Stimulated activated memory B cell treated with anti-CD40 and anti-IgM and Interleukin-4, amounts not matched to agents 10 μg/mL and 1 μg/mL and 100 μg/mL, for 72 hours (primary cell): ENCODE measurements around the gene MRPL9.
"Not testable (repeated sequence)": the region's sequence is repeated elsewhere in the genome, so short reads cannot be mapped to it uniquely, and the experiment has no call there.

Experiments used
- ATAC-seq: fragments of 150-1000 bp; cut with Tn5 transposase; 2 replicates; pipeline ENCODE4 v1.10.0; 2021
- H3K27ac Mint-ChIP-seq: one replicate; pipeline ENCODE4 v1.8.0; 2022; ENCODE audit warnings: mild to moderate bottlenecking, mixed read lengths
- H3K27me3 Mint-ChIP-seq: one replicate; pipeline ENCODE4 v1.8.0; 2022; ENCODE audit warnings: mixed read lengths
- H3K36me3 Mint-ChIP-seq: one replicate; pipeline ENCODE4 v1.8.0; 2022; ENCODE audit warnings: mixed read lengths
- H3K4me1 Mint-ChIP-seq: one replicate; pipeline ENCODE4 v1.8.0; 2022; ENCODE audit warnings: mixed read lengths
- H3K4me3 Mint-ChIP-seq: one replicate; pipeline ENCODE4 v1.8.0; 2022; ENCODE audit warnings: mild to moderate bottlenecking, moderate library complexity, mixed read lengths
- H3K9me3 Mint-ChIP-seq: one replicate; pipeline ENCODE4 v1.8.0; 2022; ENCODE audit warnings: mixed read lengths

The MRPL9 gene

GRCh38 chr1:151799179-151800022 lies 36.1 kb upstream of the MRPL9 start:
- H3K36me3 Mint-ChIP-seq, result peaks cover 10% of the 10 kb centered on the region
- H3K27ac Mint-ChIP-seq, result no peak overlapping the region
- peaks cover 13% of the 10 kb centered on the region for H3K4me1 Mint-ChIP-seq
- ATAC-seq, result no peak
- peaks cover 18% of the 10 kb centered on the region for H3K27me3 Mint-ChIP-seq
- H3K9me3 Mint-ChIP-seq, result no peaks in the 10 kb centered on the region
- H3K4me3 Mint-ChIP-seq, result no peak overlapping the region

- Mint-ChIP-seq H3K4me1 (peaks cover 5% of the 10 kb centered on the region), H3K27ac (no peak overlapping the region), H3K4me3 (no peak overlapping the region), H3K27me3 (peaks cover 18% of the 10 kb centered on the region), H3K9me3 (no peaks in the 10 kb centered on the region), H3K36me3 (peaks cover 10% of the 10 kb centered on the region)
- no peak for ATAC-seq
Observed at GRCh38 chr1:151798571-151798970, 35.3 kb upstream of the MRPL9 start.

GRCh38 chr1:151790940-151791651 lies 27.8 kb upstream of the MRPL9 start:
- no peaks in the 10 kb centered on the region for H3K27me3 Mint-ChIP-seq
- H3K4me1 Mint-ChIP-seq, result peaks cover 18% of the 10 kb centered on the region
- H3K4me3 Mint-ChIP-seq, result peak overlapping the region; percentile 94
- H3K27ac Mint-ChIP-seq, result peak overlapping the region; percentile 86
- no peaks in the 10 kb centered on the region for H3K9me3 Mint-ChIP-seq
- ATAC-seq, result peak; percentile 5
- no peaks in the 10 kb centered on the region for H3K36me3 Mint-ChIP-seq

- Mint-ChIP-seq H3K9me3 (no peaks in the 10 kb centered on the region), H3K27me3 (no peaks in the 10 kb centered on the region), H3K27ac (peak within 1 kb of the TSS; percentile 86), H3K36me3 (no peaks in the 10 kb centered on the region), H3K4me3 (peak within 1 kb of the TSS; percentile 94), H3K4me1 (peaks cover 18% of the 10 kb centered on the region)
- ATAC-seq, result peak; percentile 99
Observed at GRCh38 chr1:151790071-151790939, 27.0 kb upstream of the MRPL9 start, which contains the start of gene TDRKH. Gene TDRKH (minus strand): TSS chr1:151790500. CDS start chr1:151783022, 7,478 bp downstream.

GRCh38 chr1:151787689-151788088 lies 24.4 kb upstream of the MRPL9 start:
- Mint-ChIP-seq H3K4me3 (no peak overlapping the region), H3K9me3 (no peaks in the 10 kb centered on the region), H3K4me1 (peaks cover 18% of the 10 kb centered on the region), H3K36me3 (no peaks in the 10 kb centered on the region), H3K27me3 (no peaks in the 10 kb centered on the region), H3K27ac (no peak overlapping the region)
- no peak for ATAC-seq

GRCh38 chr1:151783796-151784195 lies 20.5 kb upstream of the MRPL9 start:
- H3K9me3 Mint-ChIP-seq, result no peaks in the 10 kb centered on the region
- no peak overlapping the region for H3K4me3 Mint-ChIP-seq
- H3K27me3 Mint-ChIP-seq, result no peaks in the 10 kb centered on the region
- ATAC-seq, result no peak
- H3K36me3 Mint-ChIP-seq, result peaks cover 12% of the 10 kb centered on the region
- H3K27ac Mint-ChIP-seq, result no peak overlapping the region
- H3K4me1 Mint-ChIP-seq, result no peaks in the 10 kb centered on the region

- Mint-ChIP-seq H3K27me3 (no peaks in the 10 kb centered on the region), H3K4me1 (no peaks in the 10 kb centered on the region), H3K4me3 (no peak overlapping the region), H3K36me3 (peaks cover 21% of the 10 kb centered on the region), H3K9me3 (no peaks in the 10 kb centered on the region), H3K27ac (no peak overlapping the region)
- no peak for ATAC-seq
Observed at GRCh38 chr1:151782741-151783140, 19.4 kb upstream of the MRPL9 start.

- peaks cover 21% of the 10 kb centered on the region for H3K36me3 Mint-ChIP-seq
- H3K4me3 Mint-ChIP-seq, H3K9me3 Mint-ChIP-seq, H3K27me3 Mint-ChIP-seq, H3K4me1 Mint-ChIP-seq, ATAC-seq, H3K27ac Mint-ChIP-seq: not testable (repeated sequence)
Observed at GRCh38 chr1:151782026-151782425, 18.7 kb upstream of the MRPL9 start.

- H3K27ac Mint-ChIP-seq, H3K9me3 Mint-ChIP-seq, ATAC-seq, H3K27me3 Mint-ChIP-seq, H3K4me1 Mint-ChIP-seq, H3K4me3 Mint-ChIP-seq: not testable (repeated sequence)
- H3K36me3 Mint-ChIP-seq, result peaks cover 33% of the 10 kb centered on the region
Observed at GRCh38 chr1:151780736-151781135, 17.4 kb upstream of the MRPL9 start.

- Mint-ChIP-seq H3K36me3 (peaks cover 42% of the 10 kb centered on the region), H3K27ac (no peak overlapping the region), H3K27me3 (no peaks in the 10 kb centered on the region), H3K9me3 (no peaks in the 10 kb centered on the region), H3K4me3 (no peak overlapping the region), H3K4me1 (no peaks in the 10 kb centered on the region)
- ATAC-seq, result no peak
Observed at GRCh38 chr1:151779852-151780251, 16.6 kb upstream of the MRPL9 start.

GRCh38 chr1:151777317-151777716 lies 14.0 kb upstream of the MRPL9 start:
- H3K36me3 Mint-ChIP-seq, result peaks cover 50% of the 10 kb centered on the region

GRCh38 chr1:151776665-151777062 lies 13.4 kb upstream of the MRPL9 start:
- no peak for ATAC-seq
- peaks cover 49% of the 10 kb centered on the region for H3K36me3 Mint-ChIP-seq

More at GRCh38 chr1:151777317-151777716, 14.0 kb upstream of the MRPL9 start:
- Mint-ChIP-seq H3K27ac (no peak overlapping the region), H3K9me3 (no peaks in the 10 kb centered on the region), H3K4me3 (no peak overlapping the region), H3K4me1 (no peaks in the 10 kb centered on the region), H3K27me3 (no peaks in the 10 kb centered on the region)
- ATAC-seq, result no peak

GRCh38 chr1:151775894-151776664 lies 12.8 kb upstream of the MRPL9 start:
- Mint-ChIP-seq H3K4me1 (no peaks in the 10 kb centered on the region), H3K9me3 (no peaks in the 10 kb centered on the region), H3K27ac (no peak overlapping the region), H3K36me3 (peaks cover 44% of the 10 kb centered on the region), H3K4me3 (no peak overlapping the region), H3K27me3 (no peaks in the 10 kb centered on the region)
- no peak for ATAC-seq

More at GRCh38 chr1:151776665-151777062, 13.4 kb upstream of the MRPL9 start:
- Mint-ChIP-seq H3K4me3 (no peak overlapping the region), H3K9me3 (no peaks in the 10 kb centered on the region), H3K4me1 (no peaks in the 10 kb centered on the region), H3K27ac (no peak overlapping the region), H3K27me3 (no peaks in the 10 kb centered on the region)

- Mint-ChIP-seq H3K4me3 (no peak overlapping the region), H3K27me3 (no peaks in the 10 kb centered on the region), H3K9me3 (no peaks in the 10 kb centered on the region), H3K36me3 (peaks cover 44% of the 10 kb centered on the region), H3K4me1 (no peaks in the 10 kb centered on the region), H3K27ac (no peak overlapping the region)
- ATAC-seq, result no peak
Observed at GRCh38 chr1:151774256-151774922, 11.1 kb upstream of the MRPL9 start.
